Measurements from ENCODE around the gene CSH1.

Gene CSH1

DNA sequence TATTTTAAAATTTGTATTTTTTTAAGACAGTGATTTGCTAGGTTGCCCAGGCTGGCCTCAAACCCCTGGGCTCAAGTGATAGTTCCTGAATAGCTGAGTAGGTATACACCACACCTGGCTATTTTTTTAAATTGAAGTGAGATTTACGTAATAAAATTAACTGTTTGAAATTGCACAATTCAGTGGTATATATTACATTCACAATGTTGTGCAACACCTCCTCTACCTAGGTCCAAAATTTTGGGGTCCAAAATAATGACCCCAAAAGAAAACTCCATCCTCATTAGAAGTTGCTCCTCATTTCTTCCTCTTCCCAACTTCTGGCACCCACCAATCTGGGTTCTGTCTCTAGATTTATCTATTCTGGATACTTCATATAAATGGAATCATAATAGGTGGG is 50.9 kb downstream of the CSH1 start:
- Histone ChIP-seq H3K9ac (ENCODE audit: low read depth in 1 of 2, low read length in 2 of 2) (no peak overlapping the region), H3K4me1 (ENCODE audit: control insufficient read depth in 1 of 2, insufficient read depth in 2 of 2, low read length in 2 of 2) (peaks cover 15 to 18% of the 10 kb centered on the region in 2 donors), H3K4me3 (ENCODE audit: low read depth in 1 of 2, low read length in 2 of 2) (no peak overlapping the region)

More for the DNA sequence above, 50.9 kb downstream of the CSH1 start:
- H3K27me3 ChIP-seq (ENCODE audit: control insufficient read depth in 1 of 2, insufficient read depth in 2 of 2, low read length in 2 of 2), result no peaks in the 10 kb centered on the region
- no peaks in the 10 kb centered on the region for H3K9me3 ChIP-seq (ENCODE audit: control insufficient read depth in 1 of 2, low read length in 2 of 2)
- H3K36me3 ChIP-seq (ENCODE audit: control insufficient read depth in 1 of 2, insufficient read depth in 2 of 2, low read length in 2 of 2), result no peaks in the 10 kb centered on the region
- no peak overlapping the region for H3K27ac ChIP-seq (ENCODE audit: low read depth, low read length)
